DND-41 (cell line): Measurements from ENCODE around the gene GRAMD1A.

ENCODE experiments used
- ATAC-seq: fragments of 200-7000 bp; cut with Tn5 transposase; 3 replicates; pipeline ENCODE4 v1.9.1; 2021; ENCODE audit warnings: low read depth; ENCODE audit not compliant: insufficient read depth
- DNase-seq: peaks from one replicate; pipeline ENCODE4 v3.0.0-alpha.2; 2020
- H2AFZ ChIP-seq: 2 replicates; pipeline ENCODE4 v1.6.0; 2012; ENCODE audit warnings: low read depth, low read length
- H3K27ac ChIP-seq: 2 replicates; pipeline ENCODE4 v1.5.1; 2012; ENCODE audit warnings: low read length, inconsistent platforms
- H3K27me3 ChIP-seq: fragments of 200-600 bp; sonication (generic); 2 replicates; pipeline ENCODE4 v1.6.0; 2012; ENCODE audit warnings: low read length, mild to moderate bottlenecking, inconsistent platforms; ENCODE audit not compliant: insufficient read depth, poor library complexity
- H3K36me3 ChIP-seq: 2 replicates; pipeline ENCODE4 v1.5.1; 2012; ENCODE audit warnings: low read length, inconsistent platforms; ENCODE audit not compliant: insufficient read depth
- H3K4me1 ChIP-seq: 2 replicates; pipeline ENCODE4 v1.5.1; 2012; ENCODE audit warnings: mild to moderate bottlenecking, low read length; ENCODE audit not compliant: insufficient read depth
- H3K4me2 ChIP-seq: 2 replicates; pipeline ENCODE4 v1.6.0; 2012; ENCODE audit warnings: mild to moderate bottlenecking, moderate library complexity, low read length, inconsistent platforms; ENCODE audit not compliant: insufficient read depth
- H3K4me3 ChIP-seq, 2 experiments: fragments of 200-600 bp in 1 of 2; shearing (Covaris generic) in 1 of 2; 2 replicates each; pipeline ENCODE4 v1.5.1; 2012 to 2016; ENCODE audit warnings: inconsistent platforms in 2 of 2, low read length in 2 of 2, mild to moderate bottlenecking in 2 of 2, low read depth in 1 of 2, moderate library complexity in 1 of 2
- H3K79me2 ChIP-seq: 2 replicates; pipeline ENCODE4 v1.6.0; 2012; ENCODE audit warnings: low read length, inconsistent platforms; ENCODE audit not compliant: insufficient read depth
- H3K9ac ChIP-seq: 2 replicates; pipeline ENCODE4 v1.6.0; 2012; ENCODE audit warnings: low read depth, mild to moderate bottlenecking, inconsistent platforms, low read length, moderate library complexity
- H3K9me3 ChIP-seq: 2 replicates; pipeline ENCODE4 v1.5.1; 2012; ENCODE audit warnings: low read length, moderate library complexity, mild to moderate bottlenecking, inconsistent platforms; ENCODE audit not compliant: insufficient read depth, severe bottlenecking
- H4K20me1 ChIP-seq: 2 replicates; pipeline ENCODE4 v1.6.0; 2012; ENCODE audit warnings: low read length; ENCODE audit not compliant: insufficient read depth
- CTCF ChIP-seq: IDR thresholded peaks from 2 replicates; pipeline ENCODE4 v1.5.1; 2012; ENCODE audit warnings: borderline replicate concordance, low read length, moderate library complexity, mild to moderate bottlenecking; ENCODE audit not compliant: poor library complexity, severe bottlenecking; ENCODE audit errors: extremely low read depth
- EZH2 ChIP-seq: IDR thresholded peaks from 3 replicates; pipeline ENCODE4 v1.6.1; 2012; ENCODE audit warnings: borderline replicate concordance, low read depth, mild to moderate bottlenecking, moderate library complexity, low read length, inconsistent platforms; ENCODE audit not compliant: severe bottlenecking

GRAMD1A gene

GRCh38 chr19:35059006-35059798 is 59.1 kb downstream of the GRAMD1A start:
- Histone ChIP-seq H3K9ac (no peak overlapping the region), H3K9me3 (no peaks in the 10 kb centered on the region), H3K79me2 (no peaks in the 10 kb centered on the region), H3K4me1 (no peaks in the 10 kb centered on the region), H4K20me1 (no peaks in the 10 kb centered on the region), H3K4me2 (no peak overlapping the region), H3K27me3 (peaks cover 22% of the 10 kb centered on the region), H3K4me3 (no peak overlapping the region), H3K27ac (no peak overlapping the region), H2AFZ (no peak overlapping the region), H3K36me3 (no peaks in the 10 kb centered on the region)
- TF ChIP-seq EZH2: no peak
- no peak for TF ChIP-seq CTCF
- DNase-seq (no peak), ATAC-seq (no peak)

GRCh38 chr19:35059799-35060091 is 59.6 kb downstream of the GRAMD1A start:
- H2AFZ ChIP-seq: no peak overlapping the region
- no peak overlapping the region for H3K9ac ChIP-seq
- no peaks in the 10 kb centered on the region for H3K9me3 ChIP-seq
- DNase-seq: no peak
- H3K4me1 ChIP-seq: no peaks in the 10 kb centered on the region
- ATAC-seq: no peak
- H3K27me3 ChIP-seq: peaks cover 17% of the 10 kb centered on the region
- no peaks in the 10 kb centered on the region for H3K79me2 ChIP-seq
- H3K4me3 ChIP-seq: no peak overlapping the region
- H3K4me2 ChIP-seq: no peak overlapping the region
- no peaks in the 10 kb centered on the region for H3K36me3 ChIP-seq
- H4K20me1 ChIP-seq: no peaks in the 10 kb centered on the region
- TF ChIP-seq EZH2: no peak
- no peak for TF ChIP-seq CTCF
- no peak overlapping the region for H3K27ac ChIP-seq

- no peak overlapping the region for H2AFZ ChIP-seq
- H3K27ac ChIP-seq: no peak overlapping the region
- no peak for ATAC-seq
- H4K20me1 ChIP-seq: no peaks in the 10 kb centered on the region
- H3K4me2 ChIP-seq: no peak overlapping the region
- H3K4me1 ChIP-seq: no peaks in the 10 kb centered on the region
- peaks cover 16% of the 10 kb centered on the region for H3K27me3 ChIP-seq
- H3K4me3 ChIP-seq: no peak overlapping the region
- no peaks in the 10 kb centered on the region for H3K36me3 ChIP-seq
- H3K9me3 ChIP-seq: no peaks in the 10 kb centered on the region
- DNase-seq: no peak
- TF ChIP-seq CTCF (no peak), EZH2 (no peak)
- no peaks in the 10 kb centered on the region for H3K79me2 ChIP-seq
- H3K9ac ChIP-seq: no peak overlapping the region
These were observed 60.2 kb downstream of the GRAMD1A start for GRCh38 chr19:35060160-35060855.
